WI38 (cell line): ENCODE measurements around the gene ZNF256.

ENCODE experiments used
- H3K4me3 ChIP-seq: 2 replicates; pipeline ENCODE4 v1.5.1; 2011; ENCODE audit warnings: low read depth, mild to moderate bottlenecking, control low read depth, low read length
- TF ChIP-seq, protein P1 (sequence below): IDR thresholded peaks from 2 replicates; pipeline ENCODE4 v1.5.1; 2012; ENCODE audit warnings: low read depth, mild to moderate bottlenecking, control low read depth, low read length

ZNF256 gene

DNA sequence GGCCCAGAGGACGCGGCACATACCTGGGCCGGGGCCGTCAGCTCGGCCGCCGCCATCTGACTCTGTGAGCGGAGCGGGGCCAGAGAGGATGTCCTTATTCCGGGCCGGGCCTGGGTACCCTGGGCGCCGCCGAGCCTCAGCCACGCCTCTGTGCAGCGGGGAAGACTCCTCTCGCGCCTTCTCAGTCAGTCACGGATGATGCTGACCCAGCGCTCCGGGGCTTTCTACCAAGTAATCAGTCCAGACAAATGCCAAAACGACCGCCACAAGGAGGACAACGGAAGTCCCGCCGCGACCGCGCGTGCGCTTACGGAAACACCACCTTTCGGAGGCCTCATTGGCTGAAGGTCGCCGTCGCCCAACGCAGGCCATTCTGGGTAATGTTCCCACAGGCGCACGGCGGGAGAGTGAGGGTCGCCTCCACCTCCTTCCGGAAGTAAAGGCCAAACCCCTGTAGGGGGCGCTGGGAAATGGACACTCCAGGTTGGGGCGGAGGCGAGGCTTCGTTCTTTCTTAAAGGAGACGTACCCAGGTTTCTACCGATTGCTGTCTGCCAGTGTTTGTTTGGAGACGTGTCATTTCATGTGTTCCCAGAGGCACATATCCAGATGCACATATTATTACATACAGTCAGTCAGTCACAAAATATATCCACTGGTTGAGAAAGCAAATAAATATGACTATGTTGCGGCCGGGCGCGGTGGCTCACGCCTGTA, at the start of gene ZNF256:
Gene ZNF256, minus strand, starts transcription at position 288 of the 716 bp plus-strand sequence. Its CDS starts 232 bp downstream, at position 56.
- peak within 1 kb of the TSS; percentile 77 for H3K4me3 ChIP-seq
- TF ChIP-seq, protein P1, sequence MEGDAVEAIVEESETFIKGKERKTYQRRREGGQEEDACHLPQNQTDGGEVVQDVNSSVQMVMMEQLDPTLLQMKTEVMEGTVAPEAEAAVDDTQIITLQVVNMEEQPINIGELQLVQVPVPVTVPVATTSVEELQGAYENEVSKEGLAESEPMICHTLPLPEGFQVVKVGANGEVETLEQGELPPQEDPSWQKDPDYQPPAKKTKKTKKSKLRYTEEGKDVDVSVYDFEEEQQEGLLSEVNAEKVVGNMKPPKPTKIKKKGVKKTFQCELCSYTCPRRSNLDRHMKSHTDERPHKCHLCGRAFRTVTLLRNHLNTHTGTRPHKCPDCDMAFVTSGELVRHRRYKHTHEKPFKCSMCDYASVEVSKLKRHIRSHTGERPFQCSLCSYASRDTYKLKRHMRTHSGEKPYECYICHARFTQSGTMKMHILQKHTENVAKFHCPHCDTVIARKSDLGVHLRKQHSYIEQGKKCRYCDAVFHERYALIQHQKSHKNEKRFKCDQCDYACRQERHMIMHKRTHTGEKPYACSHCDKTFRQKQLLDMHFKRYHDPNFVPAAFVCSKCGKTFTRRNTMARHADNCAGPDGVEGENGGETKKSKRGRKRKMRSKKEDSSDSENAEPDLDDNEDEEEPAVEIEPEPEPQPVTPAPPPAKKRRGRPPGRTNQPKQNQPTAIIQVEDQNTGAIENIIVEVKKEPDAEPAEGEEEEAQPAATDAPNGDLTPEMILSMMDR, result peak; percentile 34

GRCh38 chr19:57992841-57993240, 45.3 kb upstream of the ZNF256 start:
- TF ChIP-seq, protein P1, result no peak

GRCh38 chr19:57978586-57979289, 31.2 kb upstream of the ZNF256 start:
- TF ChIP-seq, protein P1, result no peak
- no peak overlapping the region for H3K4me3 ChIP-seq

More at GRCh38 chr19:57992841-57993240, 45.3 kb upstream of the ZNF256 start:
- H3K4me3 ChIP-seq, result no peak overlapping the region

DNA sequence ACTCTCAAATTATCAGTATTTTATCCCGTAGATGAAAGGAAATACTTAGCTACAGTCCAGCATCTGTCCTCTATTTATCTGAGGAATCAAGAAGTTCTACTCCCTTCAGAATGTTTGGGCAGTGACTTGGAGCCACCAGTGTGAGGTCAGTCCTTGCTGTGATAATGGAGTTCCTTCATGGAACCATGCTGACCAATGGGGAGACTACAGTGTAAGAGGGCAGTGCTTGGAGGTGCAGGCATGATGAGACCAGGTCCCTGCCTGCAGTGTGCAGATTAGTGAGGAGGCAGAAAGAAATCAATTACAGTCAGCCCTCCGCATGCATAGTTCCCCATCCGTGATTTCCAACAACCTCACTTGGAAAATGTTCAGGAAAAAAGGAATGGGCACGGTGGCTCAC, 26.9 kb upstream of the ZNF256 start, which contains the start of gene C19orf18:
Gene C19orf18, minus strand, starts transcription at position 101 of the 400 bp plus-strand sequence. CDS start 102 bp downstream, outside the sequence.
- TF ChIP-seq, protein P1, result no peak
- no peak within 1 kb of the TSS for H3K4me3 ChIP-seq

DNA sequence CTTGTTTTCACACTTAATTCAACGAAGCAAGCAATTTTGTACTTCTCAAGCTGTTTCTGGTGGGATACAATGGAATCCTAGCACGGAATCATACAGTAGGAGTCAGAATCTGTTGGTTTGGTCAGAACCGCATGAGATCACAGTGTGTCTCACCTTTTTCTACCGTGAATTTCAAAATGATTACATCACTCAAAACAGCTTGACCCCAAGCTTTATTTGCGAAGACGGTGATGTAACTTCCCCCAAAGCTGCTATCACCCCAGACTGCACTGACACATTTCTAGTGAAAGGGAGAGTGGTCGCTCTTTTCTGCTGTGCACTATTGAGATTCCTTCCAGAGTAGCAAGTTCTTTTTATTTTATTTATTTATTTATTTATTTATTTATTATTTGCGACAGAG, 17.3 kb upstream of the ZNF256 start:
- TF ChIP-seq, protein P1, result no peak
- H3K4me3 ChIP-seq, result no peak overlapping the region

GRCh38 chr19:57961785-57962184, 14.3 kb upstream of the ZNF256 start:
- no peak overlapping the region for H3K4me3 ChIP-seq
- TF ChIP-seq, protein P1, result no peak

GRCh38 chr19:57954996-57955395, 7.5 kb upstream of the ZNF256 start:
- TF ChIP-seq, protein P1, result no peak
- no peak overlapping the region for H3K4me3 ChIP-seq
